ENCODE results near the gene NCOA7.

DNA sequence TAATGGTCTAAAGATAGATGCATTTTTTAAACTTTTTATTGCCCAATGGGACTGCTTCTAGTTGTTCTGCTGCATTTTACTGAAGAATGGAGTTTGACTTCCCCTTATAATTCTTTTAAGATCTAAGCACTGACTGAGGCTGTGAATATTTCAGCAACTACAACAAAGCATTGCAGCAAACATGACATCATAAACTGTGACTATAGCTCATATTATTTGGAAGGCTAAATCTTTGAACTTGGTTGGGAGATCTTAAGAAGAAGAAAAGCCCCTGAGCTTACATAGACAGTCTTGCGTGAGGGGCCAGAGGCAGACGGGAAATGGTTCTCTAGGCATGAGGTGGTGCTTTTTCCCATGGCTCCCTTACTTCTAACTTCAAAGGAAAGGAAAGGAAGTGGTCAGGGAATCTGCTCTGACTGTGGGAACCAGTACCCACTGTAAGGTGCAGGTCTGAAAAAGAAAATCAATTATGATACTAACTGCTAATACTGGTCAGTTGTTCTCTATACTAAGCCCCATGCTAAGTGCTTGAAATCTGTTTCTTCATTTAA lies 26.6 kb upstream of the NCOA7 start:
- TF ChIP-seq, protein P1, sequence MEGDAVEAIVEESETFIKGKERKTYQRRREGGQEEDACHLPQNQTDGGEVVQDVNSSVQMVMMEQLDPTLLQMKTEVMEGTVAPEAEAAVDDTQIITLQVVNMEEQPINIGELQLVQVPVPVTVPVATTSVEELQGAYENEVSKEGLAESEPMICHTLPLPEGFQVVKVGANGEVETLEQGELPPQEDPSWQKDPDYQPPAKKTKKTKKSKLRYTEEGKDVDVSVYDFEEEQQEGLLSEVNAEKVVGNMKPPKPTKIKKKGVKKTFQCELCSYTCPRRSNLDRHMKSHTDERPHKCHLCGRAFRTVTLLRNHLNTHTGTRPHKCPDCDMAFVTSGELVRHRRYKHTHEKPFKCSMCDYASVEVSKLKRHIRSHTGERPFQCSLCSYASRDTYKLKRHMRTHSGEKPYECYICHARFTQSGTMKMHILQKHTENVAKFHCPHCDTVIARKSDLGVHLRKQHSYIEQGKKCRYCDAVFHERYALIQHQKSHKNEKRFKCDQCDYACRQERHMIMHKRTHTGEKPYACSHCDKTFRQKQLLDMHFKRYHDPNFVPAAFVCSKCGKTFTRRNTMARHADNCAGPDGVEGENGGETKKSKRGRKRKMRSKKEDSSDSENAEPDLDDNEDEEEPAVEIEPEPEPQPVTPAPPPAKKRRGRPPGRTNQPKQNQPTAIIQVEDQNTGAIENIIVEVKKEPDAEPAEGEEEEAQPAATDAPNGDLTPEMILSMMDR (IDR thresholded peaks at IDR 0.05; ENCODE audit: insufficient read depth, low read length, poor library complexity, severe bottlenecking): no peak
- TF ChIP-seq EZH2phosphoT487 (conservative IDR thresholded peaks at IDR 0.05; ENCODE audit: low read length): no peak

Measured in SU-DHL-6 (cell line).